ENCODE results near the gene EGR1.
"Not testable (repeated sequence)": the region's sequence is repeated elsewhere in the genome, so short reads cannot be mapped to it uniquely, and the experiment has no call there.

The EGR1 gene

GRCh38 chr5:138507485-138507884 lies 42.2 kb downstream of the EGR1 start:
- DNase-seq (ENCODE audit: low read depth) = not testable (repeated sequence)

DNA sequence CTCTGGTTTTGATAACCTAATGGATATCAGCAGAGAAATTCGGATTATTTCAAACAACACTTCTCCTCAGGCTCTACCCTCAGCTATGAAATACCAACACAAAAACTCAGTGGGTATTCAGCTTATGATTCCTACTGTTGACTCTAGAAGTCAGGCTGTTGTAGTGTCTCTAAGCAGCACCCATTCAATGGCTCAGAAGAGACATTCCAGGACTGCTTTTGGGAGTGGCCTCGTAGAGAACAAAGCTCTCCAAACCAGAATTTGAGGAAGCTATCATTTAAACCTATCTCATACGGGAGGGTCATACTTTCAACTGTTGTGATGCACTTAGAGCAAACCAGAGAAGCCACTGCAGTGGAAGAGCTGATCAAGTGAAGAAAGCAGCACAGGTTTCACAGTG lies 43.7 kb downstream of the EGR1 start:
- DNase-seq (ENCODE audit: low read depth) = no peak

DNA sequence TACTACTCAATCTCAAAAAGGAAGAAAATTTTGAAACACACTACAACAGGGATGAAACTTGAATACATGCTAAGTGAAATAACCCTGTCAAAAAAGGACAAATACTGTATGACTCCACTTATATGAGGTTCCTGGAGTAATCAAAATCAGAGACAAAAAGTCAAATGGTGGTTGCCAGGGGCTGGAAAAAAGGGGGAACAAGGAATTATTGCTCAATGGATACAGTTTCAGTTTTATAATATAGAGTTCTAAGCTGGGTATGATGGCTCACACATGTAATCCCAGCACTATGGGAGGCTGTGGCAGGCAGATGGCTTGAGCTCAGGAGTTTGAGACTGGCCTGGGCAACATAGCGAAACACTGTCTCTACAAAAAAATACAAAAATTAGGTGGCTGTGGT lies 48.7 kb downstream of the EGR1 start:
- DNase-seq (ENCODE audit: low read depth) = no peak

DNA sequence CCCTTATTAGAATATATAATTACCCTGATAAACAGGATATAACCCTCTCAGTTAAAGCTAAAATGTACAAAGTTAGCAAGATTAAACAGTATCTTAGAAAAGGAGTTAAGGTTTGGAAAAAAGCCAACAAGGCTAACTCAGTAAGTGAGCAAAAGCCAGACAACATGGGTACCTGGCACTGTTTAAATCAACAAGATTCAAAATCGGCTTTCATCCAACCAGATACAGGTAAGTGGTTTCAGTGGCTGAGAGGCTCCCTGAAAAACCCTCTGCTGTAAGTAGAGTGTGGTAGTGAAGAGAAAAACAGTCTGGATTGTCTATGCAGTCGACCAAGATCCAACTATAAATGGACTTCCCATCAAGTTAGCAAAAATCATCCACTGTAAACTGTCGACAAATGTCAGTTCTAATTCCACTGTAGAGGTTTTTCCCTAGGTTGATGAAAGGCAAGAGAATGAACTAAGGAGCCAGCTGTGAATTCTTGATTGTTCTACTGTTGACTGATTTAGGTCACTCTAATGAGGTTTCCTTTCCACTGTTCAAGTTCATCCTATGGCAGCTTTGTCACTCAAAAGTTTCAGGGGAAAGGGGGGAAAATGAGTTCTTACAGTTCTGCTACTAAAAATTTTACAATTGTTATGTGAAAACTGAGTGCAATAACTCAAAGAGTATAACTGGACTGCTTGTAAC lies 50.4 kb downstream of the EGR1 start:
- DNase-seq (ENCODE audit: low read depth) = no peak

DNA sequence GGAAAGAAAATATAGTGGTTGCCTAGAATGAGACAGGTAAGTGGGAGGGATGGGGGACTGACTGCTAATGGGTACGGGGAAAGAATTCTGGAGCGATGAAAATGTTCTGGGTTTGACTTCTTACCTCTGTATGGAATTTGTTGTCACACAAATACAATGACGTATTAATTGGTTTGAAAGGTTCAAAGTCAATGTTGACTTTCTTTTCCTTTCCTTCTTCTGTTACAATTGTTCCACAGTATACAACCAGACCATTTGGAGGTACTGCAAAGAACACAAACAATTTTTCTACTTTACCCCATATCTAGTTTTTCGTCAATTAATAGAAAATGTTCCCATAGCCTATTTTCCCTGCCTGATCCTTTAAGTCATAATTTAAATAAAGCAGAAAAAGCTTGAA lies 52.2 kb downstream of the EGR1 start:
- no peak for DNase-seq (ENCODE audit: low read depth)

All from HS-27A (cell line).